Left renal pelvis (tissue), 4 donors: ENCODE data around the gene SPOUT1. TPM values are rescaled to one million over a fixed set of nuclear protein-coding genes. Genes with fewer than 3 reads are reported as not detected.
"Not testable (repeated sequence)": the region's sequence is repeated elsewhere in the genome, so short reads cannot be mapped to it uniquely, and the experiment has no call there.

Experiments used
- DNase-seq, 4 donors: peaks; one replicate each; pipeline ENCODE4 v3.0.0-alpha.2; 2013; ENCODE audit warnings: low read depth in 4 of 4, low spot score in 3 of 4
- polyA plus RNA-seq, 4 donors: library from polyadenylated mRNA; unstranded; fragments of 120-200 nt; gene quantifications; one replicate each; pipeline ENCODE4 v1.2.1, GENCODE V29; 2013; ENCODE audit not compliant: insufficient read length in 4 of 4

Gene SPOUT1
- polyA plus RNA-seq, 4 donors = 27.3 to 50.2 (median 38.5) TPM

- not testable (repeated sequence) for DNase-seq
Observed at GRCh38 chr9:128780093-128780492, 49.5 kb downstream of the SPOUT1 start.

- DNase-seq = no peak
Observed at GRCh38 chr9:128774804-128775203, 54.8 kb downstream of the SPOUT1 start.

- no peak for DNase-seq
Observed at GRCh38 chr9:128773049-128773448, 56.5 kb downstream of the SPOUT1 start.

GRCh38 chr9:128771745-128772519, 57.7 kb downstream of the SPOUT1 start, which contains the start of gene ZER1:
TSS of gene ZER1 (minus strand) at chr9:128771927. CDS start at chr9:128755565, 16,362 bp downstream.
- DNase-seq = peak in 3 of 4 donors; percentile 74 to 80 (median 75)

GRCh38 chr9:128771094-128771721, 58.4 kb downstream of the SPOUT1 start:
- no peak for DNase-seq

- DNase-seq = no peak
Observed at GRCh38 chr9:128770286-128771030, 59.1 kb downstream of the SPOUT1 start.

Other genes starting within 250 kb of the SPOUT1 start
- 10 to 100 TPM; 36.2 to 84.6 (median 56.2) TPM for gene DYNC2I2, start 172.9 kb downstream of the SPOUT1 start, polyA plus RNA-seq
- 100 to 1,000 TPM; 466 to 785 (median 628) TPM for gene SET, start 140.6 kb downstream of the SPOUT1 start, polyA plus RNA-seq
- gene PKN3, start 127.3 kb downstream of the SPOUT1 start, polyA plus RNA-seq = 10 to 100 TPM in 1 of 4 donors, 1 to 10 TPM in 3; 5.9 to 14.8 (median 9.2) TPM
- 10 to 100 TPM in 3 of 4 donors, 1 to 10 TPM in 1; 5.6 to 23.0 (median 17.0) TPM for gene ZDHHC12, start 105.7 kb downstream of the SPOUT1 start, polyA plus RNA-seq
- gene ZER1, start 57.9 kb downstream of the SPOUT1 start, polyA plus RNA-seq = 10 to 100 TPM; 28.6 to 39.9 (median 31.3) TPM
- gene TBC1D13, start 42.5 kb downstream of the SPOUT1 start, polyA plus RNA-seq = 10 to 100 TPM; 32.6 to 40.0 (median 35.8) TPM
- gene ENDOG, start 11.3 kb downstream of the SPOUT1 start, polyA plus RNA-seq = 10 to 100 TPM in 1 of 4 donors, 1 to 10 TPM in 3; 4.5 to 16.8 (median 7.3) TPM
- 10 to 100 TPM in 3 of 4 donors, 1 to 10 TPM in 1; 5.3 to 31.2 (median 19.8) TPM for gene KYAT1, start 52.2 kb upstream of the SPOUT1 start, polyA plus RNA-seq
- gene LRRC8A, start 52.3 kb upstream of the SPOUT1 start, polyA plus RNA-seq = 10 to 100 TPM; 24.1 to 30.7 (median 27.3) TPM
- gene PHYHD1, start 91.2 kb upstream of the SPOUT1 start, polyA plus RNA-seq = 10 to 100 TPM; 39.0 to 71.7 (median 51.0) TPM
- 10 to 100 TPM; 12.3 to 17.3 (median 16.0) TPM for gene DOLK, start 117.8 kb upstream of the SPOUT1 start, polyA plus RNA-seq
- 10 to 100 TPM; 32.0 to 53.5 (median 41.4) TPM for gene NUP188, start 117.9 kb upstream of the SPOUT1 start, polyA plus RNA-seq
- gene SH3GLB2, start 198.5 kb upstream of the SPOUT1 start, polyA plus RNA-seq = 100 to 1,000 TPM in 3 of 4 donors, 10 to 100 TPM in 1; 72.1 to 201 (median 105) TPM
- gene MIGA2, start 206.8 kb upstream of the SPOUT1 start, polyA plus RNA-seq = 10 to 100 TPM; 13.2 to 33.5 (median 17.5) TPM